ENCODE data around the gene NUP160.
"Not testable (repeated sequence)": the region's sequence is repeated elsewhere in the genome, so short reads cannot be mapped to it uniquely, and the experiment has no call there.

Gene NUP160

DNA sequence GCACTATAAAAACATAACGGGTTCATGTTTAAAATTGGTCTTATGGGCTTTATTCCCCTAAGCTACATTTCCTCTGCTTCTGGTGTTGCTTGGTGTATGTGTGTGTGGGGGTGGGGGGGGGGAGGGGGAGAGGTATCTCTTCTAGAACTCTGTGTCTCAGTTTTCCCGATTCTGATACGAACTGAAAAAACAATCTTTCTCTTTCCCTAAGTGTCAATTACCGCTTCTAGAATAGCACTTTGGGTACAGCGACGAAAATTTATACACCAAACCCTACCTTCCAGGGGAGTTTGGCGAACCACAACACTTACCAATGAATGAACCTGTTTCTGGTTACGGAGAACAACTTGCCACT, 636 bp downstream of the NUP160 start:
- TF ChIP-seq, protein P1, sequence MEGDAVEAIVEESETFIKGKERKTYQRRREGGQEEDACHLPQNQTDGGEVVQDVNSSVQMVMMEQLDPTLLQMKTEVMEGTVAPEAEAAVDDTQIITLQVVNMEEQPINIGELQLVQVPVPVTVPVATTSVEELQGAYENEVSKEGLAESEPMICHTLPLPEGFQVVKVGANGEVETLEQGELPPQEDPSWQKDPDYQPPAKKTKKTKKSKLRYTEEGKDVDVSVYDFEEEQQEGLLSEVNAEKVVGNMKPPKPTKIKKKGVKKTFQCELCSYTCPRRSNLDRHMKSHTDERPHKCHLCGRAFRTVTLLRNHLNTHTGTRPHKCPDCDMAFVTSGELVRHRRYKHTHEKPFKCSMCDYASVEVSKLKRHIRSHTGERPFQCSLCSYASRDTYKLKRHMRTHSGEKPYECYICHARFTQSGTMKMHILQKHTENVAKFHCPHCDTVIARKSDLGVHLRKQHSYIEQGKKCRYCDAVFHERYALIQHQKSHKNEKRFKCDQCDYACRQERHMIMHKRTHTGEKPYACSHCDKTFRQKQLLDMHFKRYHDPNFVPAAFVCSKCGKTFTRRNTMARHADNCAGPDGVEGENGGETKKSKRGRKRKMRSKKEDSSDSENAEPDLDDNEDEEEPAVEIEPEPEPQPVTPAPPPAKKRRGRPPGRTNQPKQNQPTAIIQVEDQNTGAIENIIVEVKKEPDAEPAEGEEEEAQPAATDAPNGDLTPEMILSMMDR (IDR thresholded peaks at IDR 0.05; ENCODE audit: low read depth, low read length), result no peak
- no peak for DNase-seq (ENCODE audit: extremely low read depth, low read depth)

DNA sequence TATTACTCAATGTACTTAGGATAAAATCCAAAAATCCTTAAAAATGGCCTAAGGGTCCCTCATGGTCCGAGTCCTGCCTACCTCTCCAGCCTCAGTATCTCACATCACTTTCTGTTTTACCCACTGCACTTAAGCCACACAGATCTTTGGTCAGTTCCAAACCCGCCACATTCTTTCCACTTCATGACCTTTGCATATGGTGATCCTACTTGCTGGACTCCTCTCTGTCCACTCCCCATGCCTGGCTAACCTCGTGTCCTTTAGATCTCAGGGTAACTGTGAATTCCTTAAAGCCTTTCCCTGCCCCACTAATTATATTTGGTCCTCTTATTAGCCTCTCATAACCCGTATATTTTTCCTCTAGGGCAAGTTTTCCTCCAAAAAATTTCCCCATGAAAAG, 1.2 kb downstream of the NUP160 start:
- no peak for DNase-seq (ENCODE audit: extremely low read depth, low read depth)
- TF ChIP-seq, protein P1 (IDR thresholded peaks at IDR 0.05; ENCODE audit: low read depth, low read length), result no peak

DNA sequence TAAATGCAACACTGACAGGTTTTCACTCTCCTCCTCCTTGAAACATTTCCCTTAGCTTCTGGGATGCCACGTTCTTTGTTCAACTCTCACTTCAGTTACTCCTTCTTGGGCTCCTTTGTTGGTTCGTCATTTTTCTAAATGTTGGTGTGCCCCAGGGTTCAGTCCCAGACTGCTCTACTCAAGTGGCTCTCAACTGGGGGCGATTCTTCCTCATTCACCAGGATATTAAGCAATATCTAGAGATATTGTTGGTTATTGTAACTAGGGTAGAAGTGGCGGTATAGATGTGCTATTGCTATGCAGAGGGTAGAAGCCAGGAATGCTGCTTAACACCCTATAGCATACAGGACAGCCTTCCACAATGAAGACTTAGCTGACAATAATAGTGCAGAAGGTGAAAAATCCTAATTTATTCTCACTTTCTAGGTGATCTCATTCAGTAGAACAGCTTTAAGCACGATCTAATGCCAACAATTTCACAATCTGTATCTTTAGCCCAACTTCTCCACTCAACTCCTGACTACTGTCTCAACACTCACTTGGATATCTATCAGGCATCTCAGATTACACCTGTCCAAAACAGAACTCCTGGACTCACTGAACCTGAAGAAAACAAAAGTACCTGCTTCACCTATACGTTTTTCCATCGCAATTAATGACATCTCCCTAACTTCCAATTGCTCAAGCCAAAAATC, 4.6 kb downstream of the NUP160 start:
- DNase-seq (ENCODE audit: extremely low read depth, low read depth), result no peak
- TF ChIP-seq, protein P1 (IDR thresholded peaks at IDR 0.05; ENCODE audit: low read depth, low read length), result no peak

DNA sequence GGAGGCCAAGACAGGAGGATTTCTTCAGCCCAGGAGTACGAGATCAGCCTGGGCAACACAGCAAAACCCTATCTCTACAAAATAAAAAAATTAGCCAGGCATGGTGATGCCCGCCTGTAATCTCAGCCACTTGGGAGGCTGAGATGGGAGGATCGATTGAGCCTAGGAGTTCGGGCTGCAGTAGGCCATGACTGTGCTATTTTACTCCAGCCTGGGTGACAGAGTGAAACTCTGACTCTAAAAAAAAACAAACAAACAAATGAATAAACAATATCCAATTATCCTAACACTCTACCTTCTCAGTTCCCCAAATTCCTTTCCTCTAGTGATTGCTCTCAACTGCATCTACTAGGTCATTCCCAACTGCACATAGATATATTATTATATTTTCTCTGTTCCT, 5.4 kb downstream of the NUP160 start:
- TF ChIP-seq, protein P1 (IDR thresholded peaks at IDR 0.05; ENCODE audit: low read depth, low read length), result no peak

DNA sequence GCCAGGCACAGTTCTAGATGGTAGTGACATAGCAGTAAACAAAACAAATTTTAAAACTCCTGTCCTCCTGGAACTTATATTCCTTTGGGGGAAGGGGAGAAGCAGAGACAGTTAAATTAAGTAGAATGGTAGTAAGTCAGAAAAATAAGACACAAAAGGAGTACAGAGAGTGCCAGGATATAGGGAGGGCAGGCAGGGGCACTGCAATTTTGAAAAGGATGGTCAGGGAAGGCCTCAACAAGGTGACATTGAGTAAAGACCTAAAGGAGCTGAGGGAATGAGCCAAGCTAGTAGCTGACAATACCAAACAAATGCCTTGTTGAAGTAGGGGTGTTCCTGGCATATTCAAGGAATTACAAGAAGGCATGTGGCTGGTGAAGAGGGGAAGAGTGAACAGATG, 10.2 kb downstream of the NUP160 start:
- TF ChIP-seq, protein P1 (IDR thresholded peaks at IDR 0.05; ENCODE audit: low read depth, low read length), result no peak
- no peak for DNase-seq (ENCODE audit: extremely low read depth, low read depth)

More for the DNA sequence above, 5.4 kb downstream of the NUP160 start:
- no peak for DNase-seq (ENCODE audit: extremely low read depth, low read depth)

DNA sequence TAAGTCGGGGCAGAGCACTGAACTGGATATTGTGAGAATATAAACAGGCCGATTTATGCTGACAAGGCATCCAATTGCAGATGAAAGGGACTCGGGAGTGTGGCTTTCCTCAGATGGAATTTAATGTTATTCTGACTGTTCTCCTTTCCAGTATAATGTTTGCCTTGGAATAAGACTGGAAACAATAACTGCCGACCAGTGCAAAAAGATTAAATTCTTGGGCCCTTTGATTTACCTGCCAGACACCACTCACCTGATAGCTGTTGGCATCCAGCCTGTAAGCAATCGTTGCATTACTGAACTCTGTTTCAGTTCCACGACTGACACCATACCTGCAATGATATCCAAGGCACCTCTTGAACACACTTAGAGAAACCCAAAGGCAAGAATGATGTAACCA, 10.9 kb downstream of the NUP160 start:
- no peak for DNase-seq (ENCODE audit: extremely low read depth, low read depth)
- TF ChIP-seq, protein P1 (IDR thresholded peaks at IDR 0.05; ENCODE audit: low read depth, low read length), result no peak

DNA sequence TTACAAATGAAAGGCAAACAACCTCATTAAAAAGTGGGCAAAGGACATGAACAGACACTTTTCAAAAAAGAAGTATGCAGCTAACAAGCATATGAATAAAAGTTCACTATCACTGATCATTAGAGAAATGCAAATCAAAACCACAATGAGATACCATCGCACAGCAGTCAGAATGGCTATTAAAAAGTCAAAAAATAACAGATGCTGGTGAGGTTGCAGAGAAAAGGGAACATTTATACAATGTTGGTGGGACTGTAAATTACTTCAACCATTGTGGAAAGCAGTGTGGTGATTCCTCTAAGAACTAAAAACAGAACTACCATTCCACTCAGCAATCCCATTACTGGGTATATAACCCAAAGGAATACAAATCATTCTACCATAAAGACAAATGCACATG, 18.1 kb downstream of the NUP160 start:
- not testable (repeated sequence) for DNase-seq (ENCODE audit: extremely low read depth, low read depth)

DNA sequence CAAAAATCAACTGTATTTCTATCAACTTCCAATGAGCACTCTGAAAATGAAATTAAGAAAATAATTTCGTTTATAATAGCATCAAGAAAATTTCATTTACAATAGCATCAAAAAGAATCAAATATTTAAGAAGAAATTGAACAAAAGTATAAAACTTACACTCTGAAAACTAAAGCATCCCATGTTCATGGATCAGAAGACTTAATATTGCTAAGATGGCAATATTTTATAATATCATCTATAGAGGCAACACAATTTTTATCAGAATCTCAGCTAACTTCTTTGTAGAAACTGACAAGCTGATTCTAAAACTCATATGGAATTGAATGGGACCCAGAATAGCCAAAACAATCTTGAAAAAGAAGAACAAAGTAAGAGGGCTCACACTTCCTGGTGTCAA, 19.9 kb downstream of the NUP160 start:
- no peak for DNase-seq (ENCODE audit: extremely low read depth, low read depth)
- TF ChIP-seq, protein P1 (IDR thresholded peaks at IDR 0.05; ENCODE audit: low read depth, low read length), result no peak

DNA sequence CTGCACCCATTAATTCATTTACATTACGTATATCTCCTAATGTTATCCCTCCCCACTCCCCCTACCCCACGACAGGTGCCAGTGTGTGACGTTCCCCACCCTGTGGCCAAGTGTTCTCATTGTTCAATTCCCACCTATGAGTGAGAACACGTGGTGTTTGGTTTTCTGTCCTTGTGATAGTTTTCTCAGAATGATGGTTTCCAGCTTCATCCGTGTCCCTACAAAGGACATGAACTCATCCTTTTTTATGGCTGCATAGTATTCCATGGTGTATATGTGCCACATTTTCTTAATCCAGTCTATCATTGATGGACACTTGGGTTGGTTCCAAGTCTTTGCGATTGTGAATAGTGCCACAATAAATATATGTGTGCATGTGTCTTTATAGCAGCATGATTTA, 25.5 kb downstream of the NUP160 start:
- not testable (repeated sequence) for DNase-seq (ENCODE audit: extremely low read depth, low read depth)

All from AG09319 (cell line).